GM21619 (cell line): ENCODE data around the gene ANKRD35.
A peak's percentile ranks its signal among the peaks of the same experiment; 100 is the strongest.
"Not testable (repeated sequence)": the region's sequence is repeated elsewhere in the genome, so short reads cannot be mapped to it uniquely, and the experiment has no call there.

ENCODE experiments used
- ATAC-seq: cut with Tn5 transposase; IDR thresholded peaks from one replicate; pipeline ENCODE4 v1.9.1; 2021; ENCODE audit not compliant: unreplicated experiment

ANKRD35 gene

GRCh38 chr1:145858238-145858900, 27.3 kb downstream of the ANKRD35 start:
- ATAC-seq: peak; percentile 22

- ATAC-seq: no peak
These were observed 28.5 kb downstream of the ANKRD35 start for GRCh38 chr1:145857170-145857569.

- no peak for ATAC-seq
These were observed 30.2 kb downstream of the ANKRD35 start for GRCh38 chr1:145855426-145855948.

- ATAC-seq: no peak
These were observed 36.1 kb downstream of the ANKRD35 start for GRCh38 chr1:145849356-145850160.

GRCh38 chr1:145847827-145848226, 37.8 kb downstream of the ANKRD35 start:
- ATAC-seq: no peak

- ATAC-seq: no peak
These were observed 39.5 kb downstream of the ANKRD35 start for GRCh38 chr1:145846201-145846612.

- peak; percentile 50 for ATAC-seq
These were observed 40.0 kb downstream of the ANKRD35 start, which contains the start of gene NUDT17 for GRCh38 chr1:145845514-145846161. TSS of gene NUDT17 (plus strand) at chr1:145845630. CDS start at chr1:145845641, 11 bp downstream.

GRCh38 chr1:145845144-145845513, 40.5 kb downstream of the ANKRD35 start:
- peak; percentile 73 for ATAC-seq

GRCh38 chr1:145843031-145843430, 42.6 kb downstream of the ANKRD35 start:
- no peak for ATAC-seq

- no peak for ATAC-seq
These were observed 48.0 kb downstream of the ANKRD35 start for GRCh38 chr1:145837656-145838055.

GRCh38 chr1:145830810-145831209, 54.9 kb downstream of the ANKRD35 start:
- not testable (repeated sequence) for ATAC-seq

GRCh38 chr1:145828367-145829026, 57.2 kb downstream of the ANKRD35 start:
- ATAC-seq: no peak

- ATAC-seq: no peak
These were observed 57.7 kb downstream of the ANKRD35 start for GRCh38 chr1:145827966-145828365.

- ATAC-seq: no peak
These were observed 59.6 kb downstream of the ANKRD35 start for GRCh38 chr1:145826030-145826429.

GRCh38 chr1:145824499-145824842, 61.2 kb downstream of the ANKRD35 start:
- no peak for ATAC-seq

GRCh38 chr1:145823565-145824498, 61.8 kb downstream of the ANKRD35 start, which contains the start of the genes POLR3C and RNF115:
TSS of gene POLR3C (plus strand) at chr1:145824200. CDS start at chr1:145825777, 1,577 bp downstream.
TSS of gene RNF115 (minus strand) at chr1:145824095. CDS start at chr1:145823873, 222 bp downstream.
- peak; percentile 87 for ATAC-seq

- not testable (repeated sequence) for ATAC-seq
These were observed 62.8 kb downstream of the ANKRD35 start for GRCh38 chr1:145822779-145823331.

- ATAC-seq: not testable (repeated sequence)
These were observed 67.6 kb downstream of the ANKRD35 start for GRCh38 chr1:145818095-145818494.
